ENCODE results near the gene P2RX4.

DNA sequence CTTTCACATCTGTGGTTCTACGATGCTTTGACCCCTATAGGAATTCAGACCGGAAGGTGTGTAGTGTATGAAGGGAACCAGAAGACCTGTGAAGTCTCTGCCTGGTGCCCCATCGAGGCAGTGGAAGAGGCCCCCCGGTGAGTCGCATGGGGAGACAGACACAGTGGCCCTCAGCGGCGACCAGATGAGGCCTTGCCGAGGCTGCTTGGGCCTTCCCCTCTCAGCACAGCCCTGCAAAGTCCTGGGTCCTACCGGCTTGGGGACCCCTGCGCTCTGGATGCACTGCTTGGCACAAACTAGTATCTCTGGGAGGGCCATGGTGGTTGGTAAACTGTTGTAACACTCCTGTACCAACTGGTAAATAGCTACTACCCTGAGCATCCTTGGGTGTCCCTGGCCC lies 47.5 kb upstream of the P2RX4 start:
- TF ChIP-seq ZNF274 (IDR thresholded peaks at IDR 0.05; ENCODE audit: low read depth, low read length), result no peak
- TF ChIP-seq YY1 (IDR thresholded peaks at IDR 0.05; ENCODE audit: insufficient read depth, insufficient read length), result no peak
